ENCODE data around the gene MXD4. TPM values are rescaled to one million over a fixed set of nuclear protein-coding genes. Genes with fewer than 3 reads are reported as not detected.
"Not testable (repeated sequence)": the region's sequence is repeated elsewhere in the genome, so short reads cannot be mapped to it uniquely, and the experiment has no call there.

Gene MXD4
- total RNA-seq, 3 donors from 2014 or later = 34.7 to 55.8 (median 37.9) TPM

DNA sequence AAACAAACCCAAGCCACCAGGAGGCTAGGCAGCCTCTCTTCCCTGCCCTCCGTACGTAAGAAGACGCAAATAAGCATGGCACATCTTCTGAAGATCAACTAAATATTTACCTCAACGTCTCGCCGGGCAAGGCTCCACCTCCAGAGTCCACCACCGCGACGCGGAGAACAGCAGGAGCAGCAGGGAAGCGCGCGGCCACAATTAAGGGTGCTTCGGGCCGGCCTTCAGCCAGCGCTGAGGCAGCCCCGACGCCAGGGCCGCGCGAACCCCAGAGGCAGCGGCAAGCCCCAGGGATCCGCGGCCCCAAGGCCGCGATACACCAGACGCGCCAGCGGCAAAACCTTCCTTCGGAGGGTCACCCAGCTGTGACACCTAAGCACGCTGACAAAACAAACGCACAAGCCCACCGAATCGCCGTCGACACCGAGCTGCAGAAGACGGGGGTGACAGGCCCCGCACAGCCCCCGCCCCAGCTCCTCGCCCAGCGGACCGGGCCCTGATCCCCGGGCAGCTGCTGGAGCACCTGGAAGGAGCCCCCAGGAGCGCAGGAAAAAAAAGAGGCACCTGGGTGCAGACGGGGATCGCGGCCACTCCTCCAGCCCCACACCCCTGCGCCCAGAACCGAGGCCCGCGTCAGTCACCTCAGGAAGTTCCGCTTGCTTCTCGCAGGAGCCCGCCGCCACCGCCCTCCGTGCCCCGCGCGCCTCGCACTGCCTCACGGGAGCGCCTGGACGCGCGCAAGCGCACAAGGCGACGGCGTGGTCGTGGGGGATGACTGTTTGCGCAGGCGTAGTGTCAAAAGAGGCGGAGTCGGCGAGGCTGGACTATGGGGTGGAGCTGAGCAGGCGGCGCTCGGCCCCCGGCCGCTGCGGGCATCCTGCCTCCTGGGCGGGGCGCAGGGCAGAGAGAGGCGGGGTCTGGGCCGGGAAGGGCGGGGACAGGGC, 20.2 kb downstream of the MXD4 start, which contains the start of the genes HAUS3 and POLN:
Gene HAUS3, minus strand, starts transcription at position 712 of the 944 bp plus-strand sequence. CDS start 1,175 bp downstream, outside the sequence.
Gene POLN, minus strand, starts transcription at position 712 of the 944 bp plus-strand sequence. CDS start 12,890 bp downstream, outside the sequence.
- H3K4me3 ChIP-seq = peak within 1 kb of the TSS; percentile 81 to 96 (median 96)
- H3K4me1 ChIP-seq = peaks cover 0 to 16% of the 10 kb centered on the region in 2 donors
- TF ChIP-seq, protein P1, sequence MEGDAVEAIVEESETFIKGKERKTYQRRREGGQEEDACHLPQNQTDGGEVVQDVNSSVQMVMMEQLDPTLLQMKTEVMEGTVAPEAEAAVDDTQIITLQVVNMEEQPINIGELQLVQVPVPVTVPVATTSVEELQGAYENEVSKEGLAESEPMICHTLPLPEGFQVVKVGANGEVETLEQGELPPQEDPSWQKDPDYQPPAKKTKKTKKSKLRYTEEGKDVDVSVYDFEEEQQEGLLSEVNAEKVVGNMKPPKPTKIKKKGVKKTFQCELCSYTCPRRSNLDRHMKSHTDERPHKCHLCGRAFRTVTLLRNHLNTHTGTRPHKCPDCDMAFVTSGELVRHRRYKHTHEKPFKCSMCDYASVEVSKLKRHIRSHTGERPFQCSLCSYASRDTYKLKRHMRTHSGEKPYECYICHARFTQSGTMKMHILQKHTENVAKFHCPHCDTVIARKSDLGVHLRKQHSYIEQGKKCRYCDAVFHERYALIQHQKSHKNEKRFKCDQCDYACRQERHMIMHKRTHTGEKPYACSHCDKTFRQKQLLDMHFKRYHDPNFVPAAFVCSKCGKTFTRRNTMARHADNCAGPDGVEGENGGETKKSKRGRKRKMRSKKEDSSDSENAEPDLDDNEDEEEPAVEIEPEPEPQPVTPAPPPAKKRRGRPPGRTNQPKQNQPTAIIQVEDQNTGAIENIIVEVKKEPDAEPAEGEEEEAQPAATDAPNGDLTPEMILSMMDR (IDR thresholded peaks at IDR 0.05) = no peak
- peak; percentile 19 for TF ChIP-seq POLR2A (IDR thresholded peaks at IDR 0.05)
- peak; percentile 74 to 83 (median 80) for TF ChIP-seq POLR2AphosphoS5 (IDR thresholded peaks at IDR 0.05)
- peak; percentile 96 to 98 for DNase-seq (ENCODE audit: low spot score in 2 of 2)
- peak within 1 kb of the TSS; percentile 66 to 69 for H3K27ac ChIP-seq
- H3K27me3 ChIP-seq = no peaks in the 10 kb centered on the region
- intact Hi-C loops (cut with DNase I; ENCODE audit: low total_unique reads) = no loop called here
- H3K9me3 ChIP-seq = no peaks in the 10 kb centered on the region
- peaks cover 5% of the 10 kb centered on the region for H3K36me3 ChIP-seq

- Histone ChIP-seq H3K36me3 (peaks cover 9% of the 10 kb centered on the region), H3K4me1 (peaks cover 0 to 16% of the 10 kb centered on the region in 2 donors), H3K27me3 (no peaks in the 10 kb centered on the region), H3K27ac (peak overlapping the region; percentile 66 to 69), H3K9me3 (no peaks in the 10 kb centered on the region), H3K4me3 (peak overlapping the region; percentile 81 to 96 (median 96))
- DNase-seq (ENCODE audit: low spot score in 2 of 2) = no peak
- TF ChIP-seq POLR2A (IDR thresholded peaks at IDR 0.05) (no peak), POLR2AphosphoS5 (IDR thresholded peaks at IDR 0.05) (no peak)
- TF ChIP-seq, protein P1 (IDR thresholded peaks at IDR 0.05) = no peak
- intact Hi-C loops (cut with DNase I; ENCODE audit: low total_unique reads) = no loop called here
Measured at GRCh38 chr4:2241003-2241402, 20.9 kb downstream of the MXD4 start.

DNA sequence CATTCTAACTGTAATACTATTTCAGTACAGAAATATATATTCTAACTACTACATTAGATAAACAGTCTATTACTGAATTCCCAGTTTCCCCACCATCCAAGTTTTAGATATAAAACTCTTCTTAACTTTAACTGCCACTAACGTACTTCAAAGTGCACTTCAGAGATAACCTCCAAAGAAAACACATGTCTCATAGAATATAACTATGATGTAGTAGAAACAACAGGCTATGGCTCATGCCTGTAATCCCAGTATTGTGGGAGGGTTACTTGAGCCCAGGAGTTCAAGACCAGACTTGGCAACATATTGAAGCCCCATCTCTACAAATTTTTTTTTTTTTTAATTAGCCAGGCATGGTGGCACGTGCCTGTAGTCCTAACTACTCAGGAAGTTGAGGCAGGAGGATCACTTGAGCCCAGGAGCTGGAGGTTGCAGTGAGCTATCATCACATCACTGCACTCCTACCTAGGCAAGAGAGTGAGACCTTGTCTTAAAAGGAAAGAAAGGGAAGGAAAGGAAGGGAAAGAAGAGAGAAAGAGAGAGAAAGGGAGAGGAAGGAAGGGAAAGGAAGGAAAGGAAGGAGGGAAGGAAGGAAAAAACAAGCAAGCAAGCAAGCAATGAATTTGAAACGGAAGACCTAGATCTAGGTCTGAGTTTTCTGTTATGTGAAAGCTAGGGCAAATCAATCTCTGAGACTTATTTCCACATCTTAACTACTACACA, 24.8 kb downstream of the MXD4 start:
- intact Hi-C loops (cut with DNase I; ENCODE audit: low total_unique reads) = no loop called here
- Histone ChIP-seq H3K9me3 (no peaks in the 10 kb centered on the region), H3K4me3 (no peak overlapping the region), H3K36me3 (peaks cover 15% of the 10 kb centered on the region), H3K4me1 (peaks cover 0 to 16% of the 10 kb centered on the region in 2 donors), H3K27ac (no peak overlapping the region), H3K27me3 (no peaks in the 10 kb centered on the region)
- no peak for DNase-seq (ENCODE audit: low spot score in 2 of 2)
- TF ChIP-seq POLR2A (IDR thresholded peaks at IDR 0.05) (no peak), POLR2AphosphoS5 (IDR thresholded peaks at IDR 0.05) (no peak)

DNA sequence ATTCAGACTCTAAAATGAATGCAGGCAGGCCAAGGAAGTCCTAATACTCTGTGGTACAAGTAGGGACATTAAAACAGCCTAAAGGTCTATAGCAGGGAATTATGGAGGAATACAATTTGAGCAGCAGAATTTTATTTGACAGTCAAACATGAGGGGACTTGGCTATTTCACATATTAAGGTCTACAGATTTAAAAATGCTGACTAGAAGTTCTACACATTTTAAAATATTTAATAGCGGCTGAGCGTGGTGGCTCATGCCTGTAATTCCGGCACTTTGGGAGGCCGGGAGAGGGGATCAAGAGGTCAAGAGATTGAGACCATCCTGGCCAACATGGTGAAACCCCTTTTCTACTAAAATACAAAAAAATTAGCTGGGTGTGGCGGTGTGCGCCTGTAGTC, 30.8 kb downstream of the MXD4 start:
- no peak for TF ChIP-seq POLR2AphosphoS5 (IDR thresholded peaks at IDR 0.05)
- TF ChIP-seq POLR2A (IDR thresholded peaks at IDR 0.05) = no peak
- intact Hi-C loops (cut with DNase I; ENCODE audit: low total_unique reads) = no loop called here
- Histone ChIP-seq H3K27ac (no peak overlapping the region), H3K27me3 (no peaks in the 10 kb centered on the region), H3K36me3 (peaks cover 15% of the 10 kb centered on the region), H3K4me3 (no peak overlapping the region), H3K9me3 (no peaks in the 10 kb centered on the region), H3K4me1 (no peaks in the 10 kb centered on the region)
- no peak for DNase-seq (ENCODE audit: low spot score in 2 of 2)

- Histone ChIP-seq H3K4me3 (no peak overlapping the region), H3K36me3 (peaks cover 8% of the 10 kb centered on the region), H3K27me3 (no peaks in the 10 kb centered on the region), H3K4me1 (no peaks in the 10 kb centered on the region), H3K27ac (no peak overlapping the region), H3K9me3 (no peaks in the 10 kb centered on the region)
- no peak for TF ChIP-seq POLR2AphosphoS5 (IDR thresholded peaks at IDR 0.05)
- no peak for DNase-seq (ENCODE audit: low spot score in 2 of 2)
- intact Hi-C loops (cut with DNase I; ENCODE audit: low total_unique reads) = no loop called here
Measured at GRCh38 chr4:2226261-2226660, 35.6 kb downstream of the MXD4 start.

GRCh38 chr4:2222838-2223237, 39.1 kb downstream of the MXD4 start:
- no peak for DNase-seq (ENCODE audit: low spot score in 2 of 2)
- H3K27me3 ChIP-seq = no peaks in the 10 kb centered on the region
- H3K9me3 ChIP-seq = no peaks in the 10 kb centered on the region
- peaks cover 4% of the 10 kb centered on the region for H3K36me3 ChIP-seq
- TF ChIP-seq POLR2AphosphoS5 (IDR thresholded peaks at IDR 0.05) (no peak), POLR2A (IDR thresholded peaks at IDR 0.05) (no peak)
- TF ChIP-seq, protein P1 (IDR thresholded peaks at IDR 0.05) = no peak
- intact Hi-C loops (cut with DNase I; ENCODE audit: low total_unique reads) = no loop called here
- H3K4me3 ChIP-seq = no peak overlapping the region
- H3K4me1 ChIP-seq = no peaks in the 10 kb centered on the region
- no peak overlapping the region for H3K27ac ChIP-seq

GRCh38 chr4:2221378-2221777, 40.5 kb downstream of the MXD4 start:
- DNase-seq (ENCODE audit: low spot score in 2 of 2); H3K4me3 ChIP-seq; H3K27me3 ChIP-seq; H3K9me3 ChIP-seq; H3K36me3 ChIP-seq; intact Hi-C loops (cut with DNase I; ENCODE audit: low total_unique reads); H3K27ac ChIP-seq; H3K4me1 ChIP-seq: not testable (repeated sequence)
